Stimulated activated CD8-positive, alpha-beta memory T cell treated with anti-CD3 and anti-CD28 coated beads, Interleukin-15, amount 100 ng/mL, for 48 hours (primary cell): ENCODE results near the gene PROC.
A peak's percentile ranks its signal among the peaks of the same experiment; 100 is the strongest.

Experiments
- DNase-seq, 2 donors: peaks; one replicate each; pipeline ENCODE4 v3.0.0-alpha.2; 2020; ENCODE audit warnings: low read depth in 2 of 2

The PROC gene

DNA sequence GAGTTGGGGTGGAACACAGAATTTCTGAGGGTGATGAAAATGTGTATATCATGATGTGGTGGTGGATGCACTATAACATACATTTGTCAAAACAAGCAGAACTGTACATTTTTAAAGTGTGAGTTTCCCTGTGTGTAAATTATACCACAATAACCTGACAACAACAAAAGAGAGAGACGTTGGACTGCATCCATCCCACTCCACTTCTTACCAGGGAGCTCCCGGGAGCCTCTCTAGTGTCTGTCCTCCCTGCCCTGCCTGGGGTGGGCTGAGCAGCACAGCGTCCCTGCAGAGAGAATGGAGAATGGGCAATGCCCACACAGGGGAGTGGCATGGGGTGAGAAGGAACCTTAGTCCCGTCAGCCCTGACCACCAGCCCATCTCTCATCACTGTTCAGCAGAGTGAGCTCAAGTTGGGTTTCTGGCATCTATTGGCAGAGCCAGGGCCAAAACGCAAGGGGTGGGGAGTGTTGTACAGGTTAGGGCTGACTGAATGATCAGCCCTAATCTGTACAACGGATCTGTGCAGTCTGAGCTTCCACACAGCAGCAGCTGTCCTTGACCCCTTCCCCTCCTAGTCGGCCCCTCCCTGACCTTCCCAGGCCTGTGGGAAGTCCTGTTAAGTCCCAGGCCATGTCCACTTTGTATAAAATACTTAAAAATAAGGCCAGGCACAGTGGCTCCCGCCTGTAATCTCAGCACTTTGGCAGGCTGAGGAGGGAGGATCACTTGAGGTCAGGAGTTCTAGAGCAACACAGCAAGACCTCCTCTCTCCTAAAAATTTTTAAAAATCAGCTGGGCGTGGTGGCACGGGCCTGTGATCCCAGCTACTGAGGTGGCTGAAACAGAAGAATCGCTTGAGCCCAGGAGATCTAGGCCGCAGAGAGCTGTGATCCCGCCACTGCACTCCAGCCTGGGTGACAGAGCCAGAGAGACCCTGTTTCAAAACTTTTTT, 3.3 kb upstream of the PROC start:
- no peak for DNase-seq

DNA sequence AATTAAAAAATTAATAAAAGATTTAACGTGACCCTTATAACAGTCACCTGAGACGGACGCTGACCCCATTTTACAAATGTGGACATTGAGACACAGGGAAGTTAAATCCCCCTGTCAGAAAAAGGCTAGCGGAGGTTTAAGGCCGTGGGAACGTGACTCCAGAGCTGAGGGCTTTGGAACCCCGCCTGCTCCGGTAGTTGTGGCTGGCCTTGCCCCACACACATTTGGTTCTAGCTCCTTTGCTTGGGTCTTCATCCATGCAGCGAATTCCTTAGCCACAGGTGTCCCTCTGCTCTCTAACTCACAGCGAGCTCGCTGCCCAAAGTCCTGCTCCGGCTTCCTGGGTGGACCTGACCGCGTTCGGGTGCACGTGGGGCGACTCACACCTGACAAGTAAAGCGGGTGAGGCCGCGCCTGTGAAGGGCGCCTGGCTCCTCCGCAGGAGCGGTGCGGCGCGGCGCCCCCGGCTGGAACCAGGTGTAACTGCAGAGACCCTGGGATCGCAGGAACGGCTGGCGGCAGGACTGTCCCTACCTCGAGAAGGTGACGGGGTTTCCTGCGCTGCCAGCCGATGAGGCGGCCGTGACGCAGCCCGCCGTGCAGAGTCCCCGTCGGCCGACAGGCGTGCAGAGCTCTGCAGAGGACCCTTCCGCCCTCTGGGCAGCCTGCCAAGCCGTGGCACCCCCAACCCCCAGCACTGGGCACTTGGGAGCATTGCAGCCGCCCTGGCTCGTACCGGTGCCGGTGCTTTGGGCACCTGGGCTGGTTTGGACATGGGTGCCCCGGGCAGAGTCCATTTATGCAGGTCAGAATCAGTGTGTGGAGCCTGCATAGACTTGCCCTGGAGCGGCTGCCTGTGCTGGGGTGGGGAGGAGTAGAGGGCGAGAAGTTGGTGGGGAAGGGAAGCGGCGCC, 2.4 kb upstream of the PROC start:
- peak; percentile 76 for DNase-seq

DNA sequence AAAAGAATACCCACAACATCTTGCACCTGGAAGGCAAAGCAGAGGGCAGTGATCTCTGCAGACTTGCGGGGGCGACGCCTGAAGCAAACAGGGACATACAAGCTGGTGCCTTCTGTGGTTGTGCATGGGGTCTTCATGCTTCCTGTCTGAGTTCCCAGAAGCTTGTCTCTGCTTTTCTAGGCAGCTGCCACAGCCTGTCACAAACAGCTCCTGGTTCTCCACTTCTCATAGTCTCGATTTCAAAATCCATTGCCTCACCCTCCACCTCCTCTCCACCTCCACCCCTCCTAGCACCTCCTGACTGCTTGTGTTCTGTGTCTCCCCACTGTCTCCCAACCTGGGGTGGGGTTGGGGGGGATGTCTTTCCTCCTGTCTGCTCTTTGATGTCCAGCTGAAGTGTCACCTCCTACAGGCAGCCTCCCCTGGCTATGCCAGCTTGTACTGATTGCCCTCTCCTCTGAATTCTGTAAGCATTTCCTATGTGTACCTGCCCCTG, 1.7 kb upstream of the PROC start:
- DNase-seq, result no peak

DNA sequence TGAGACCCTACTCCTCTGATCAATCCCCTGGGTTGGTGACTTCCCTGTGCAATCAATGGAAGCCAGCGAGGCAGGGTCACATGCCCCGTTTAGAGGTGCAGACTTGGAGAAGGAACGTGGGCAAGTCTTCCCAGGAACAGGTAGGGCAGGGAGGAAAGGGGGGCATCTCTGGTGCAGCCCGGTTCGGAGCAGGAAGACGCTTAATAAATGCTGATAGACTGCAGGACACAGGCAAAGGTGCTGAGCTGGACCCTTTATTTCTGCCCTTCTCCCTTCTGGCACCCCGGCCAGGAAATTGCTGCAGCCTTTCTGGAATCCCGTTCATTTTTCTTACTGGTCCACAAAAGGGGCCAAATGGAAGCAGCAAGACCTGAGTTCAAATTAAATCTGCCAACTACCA, 821 bp upstream of the PROC start:
- no peak for DNase-seq

DNA sequence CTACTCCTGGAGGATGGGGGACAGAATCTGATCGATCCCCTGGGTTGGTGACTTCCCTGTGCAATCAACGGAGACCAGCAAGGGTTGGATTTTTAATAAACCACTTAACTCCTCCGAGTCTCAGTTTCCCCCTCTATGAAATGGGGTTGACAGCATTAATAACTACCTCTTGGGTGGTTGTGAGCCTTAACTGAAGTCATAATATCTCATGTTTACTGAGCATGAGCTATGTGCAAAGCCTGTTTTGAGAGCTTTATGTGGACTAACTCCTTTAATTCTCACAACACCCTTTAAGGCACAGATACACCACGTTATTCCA, 844 bp downstream of the PROC start:
- DNase-seq, result no peak

DNA sequence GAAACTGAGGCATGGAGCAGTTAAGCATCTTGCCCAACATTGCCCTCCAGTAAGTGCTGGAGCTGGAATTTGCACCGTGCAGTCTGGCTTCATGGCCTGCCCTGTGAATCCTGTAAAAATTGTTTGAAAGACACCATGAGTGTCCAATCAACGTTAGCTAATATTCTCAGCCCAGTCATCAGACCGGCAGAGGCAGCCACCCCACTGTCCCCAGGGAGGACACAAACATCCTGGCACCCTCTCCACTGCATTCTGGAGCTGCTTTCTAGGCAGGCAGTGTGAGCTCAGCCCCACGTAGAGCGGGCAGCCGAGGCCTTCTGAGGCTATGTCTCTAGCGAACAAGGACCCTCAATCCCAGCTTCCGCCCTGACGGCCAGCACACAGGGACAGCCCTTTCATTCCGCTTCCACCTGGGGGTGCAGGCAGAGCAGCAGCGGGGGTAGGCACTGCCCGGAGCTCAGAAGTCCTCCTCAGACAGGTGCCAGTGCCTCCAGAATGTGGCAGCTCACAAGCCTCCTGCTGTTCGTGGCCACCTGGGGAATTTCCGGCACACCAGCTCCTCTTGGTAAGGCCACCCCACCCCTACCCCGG, 1.3 kb downstream of the PROC start:
- no peak for DNase-seq

DNA sequence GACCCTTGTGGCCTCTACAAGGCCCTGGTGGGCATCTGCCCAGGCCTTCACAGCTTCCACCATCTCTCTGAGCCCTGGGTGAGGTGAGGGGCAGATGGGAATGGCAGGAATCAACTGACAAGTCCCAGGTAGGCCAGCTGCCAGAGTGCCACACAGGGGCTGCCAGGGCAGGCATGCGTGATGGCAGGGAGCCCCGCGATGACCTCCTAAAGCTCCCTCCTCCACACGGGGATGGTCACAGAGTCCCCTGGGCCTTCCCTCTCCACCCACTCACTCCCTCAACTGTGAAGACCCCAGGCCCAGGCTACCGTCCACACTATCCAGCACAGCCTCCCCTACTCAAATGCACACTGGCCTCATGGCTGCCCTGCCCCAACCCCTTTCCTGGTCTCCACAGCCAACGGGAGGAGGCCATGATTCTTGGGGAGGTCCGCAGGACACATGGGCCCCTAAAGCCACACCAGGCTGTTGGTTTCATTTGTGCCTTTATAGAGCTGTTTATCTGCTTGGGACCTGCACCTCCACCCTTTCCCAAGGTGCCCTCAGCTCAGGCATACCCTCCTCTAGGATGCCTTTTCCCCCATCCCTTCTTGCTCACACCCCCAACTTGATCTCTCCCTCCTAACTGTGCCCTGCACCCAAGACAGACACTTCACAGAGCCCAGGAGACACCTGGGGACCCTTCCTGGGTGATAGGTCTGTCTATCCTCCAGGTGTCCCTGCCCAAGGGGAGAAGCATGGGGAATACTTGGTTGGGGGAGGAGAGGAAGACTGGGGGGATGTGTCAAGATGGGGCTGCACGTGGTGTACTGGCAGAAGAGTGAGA, 2.0 kb downstream of the PROC start:
- no peak for DNase-seq

DNA sequence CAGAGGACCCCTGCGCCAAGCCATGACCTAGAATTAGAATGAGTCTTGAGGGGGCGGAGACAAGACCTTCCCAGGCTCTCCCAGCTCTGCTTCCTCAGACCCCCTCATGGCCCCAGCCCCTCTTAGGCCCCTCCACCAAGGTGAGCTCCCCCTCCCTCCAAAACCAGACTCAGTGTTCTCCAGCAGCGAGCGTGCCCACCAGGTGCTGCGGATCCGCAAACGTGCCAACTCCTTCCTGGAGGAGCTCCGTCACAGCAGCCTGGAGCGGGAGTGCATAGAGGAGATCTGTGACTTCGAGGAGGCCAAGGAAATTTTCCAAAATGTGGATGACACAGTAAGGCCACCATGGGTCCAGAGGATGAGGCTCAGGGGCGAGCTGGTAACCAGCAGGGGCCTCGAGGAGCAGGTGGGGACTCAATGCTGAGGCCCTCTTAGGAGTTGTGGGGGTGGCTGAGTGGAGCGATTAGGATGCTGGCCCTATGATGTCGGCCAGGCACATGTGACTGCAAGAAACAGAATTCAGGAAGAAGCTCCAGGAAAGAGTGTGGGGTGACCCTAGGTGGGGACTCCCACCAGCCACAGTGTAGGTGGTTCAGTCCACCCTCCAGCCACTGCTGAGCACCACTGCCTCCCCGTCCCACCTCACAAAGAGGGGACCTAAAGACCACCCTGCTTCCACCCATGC, 3.0 kb downstream of the PROC start:
- no peak for DNase-seq

DNA sequence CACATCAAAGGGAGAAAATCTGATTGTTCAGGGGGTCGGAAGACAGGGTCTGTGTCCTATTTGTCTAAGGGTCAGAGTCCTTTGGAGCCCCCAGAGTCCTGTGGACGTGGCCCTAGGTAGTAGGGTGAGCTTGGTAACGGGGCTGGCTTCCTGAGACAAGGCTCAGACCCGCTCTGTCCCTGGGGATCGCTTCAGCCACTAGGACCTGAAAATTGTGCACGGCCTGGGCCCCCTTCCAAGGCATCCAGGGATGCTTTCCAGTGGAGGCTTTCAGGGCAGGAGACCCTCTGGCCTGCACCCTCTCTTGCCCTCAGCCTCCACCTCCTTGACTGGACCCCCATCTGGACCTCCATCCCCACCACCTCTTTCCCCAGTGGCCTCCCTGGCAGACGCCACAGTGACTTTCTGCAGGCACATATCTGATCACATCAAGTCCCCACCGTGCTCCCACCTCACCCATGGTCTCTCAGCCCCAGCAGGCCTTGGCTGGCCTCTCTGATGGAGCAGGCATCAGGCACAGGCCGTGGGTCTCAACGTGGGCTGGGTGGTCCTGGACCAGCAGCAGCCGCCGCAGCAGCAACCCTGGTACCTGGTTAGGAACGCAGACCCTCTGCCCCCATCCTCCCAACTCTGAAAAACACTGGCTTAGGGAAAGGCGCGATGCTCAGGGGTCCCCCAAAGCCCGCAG, 3.8 kb downstream of the PROC start:
- DNase-seq, result no peak

DNA sequence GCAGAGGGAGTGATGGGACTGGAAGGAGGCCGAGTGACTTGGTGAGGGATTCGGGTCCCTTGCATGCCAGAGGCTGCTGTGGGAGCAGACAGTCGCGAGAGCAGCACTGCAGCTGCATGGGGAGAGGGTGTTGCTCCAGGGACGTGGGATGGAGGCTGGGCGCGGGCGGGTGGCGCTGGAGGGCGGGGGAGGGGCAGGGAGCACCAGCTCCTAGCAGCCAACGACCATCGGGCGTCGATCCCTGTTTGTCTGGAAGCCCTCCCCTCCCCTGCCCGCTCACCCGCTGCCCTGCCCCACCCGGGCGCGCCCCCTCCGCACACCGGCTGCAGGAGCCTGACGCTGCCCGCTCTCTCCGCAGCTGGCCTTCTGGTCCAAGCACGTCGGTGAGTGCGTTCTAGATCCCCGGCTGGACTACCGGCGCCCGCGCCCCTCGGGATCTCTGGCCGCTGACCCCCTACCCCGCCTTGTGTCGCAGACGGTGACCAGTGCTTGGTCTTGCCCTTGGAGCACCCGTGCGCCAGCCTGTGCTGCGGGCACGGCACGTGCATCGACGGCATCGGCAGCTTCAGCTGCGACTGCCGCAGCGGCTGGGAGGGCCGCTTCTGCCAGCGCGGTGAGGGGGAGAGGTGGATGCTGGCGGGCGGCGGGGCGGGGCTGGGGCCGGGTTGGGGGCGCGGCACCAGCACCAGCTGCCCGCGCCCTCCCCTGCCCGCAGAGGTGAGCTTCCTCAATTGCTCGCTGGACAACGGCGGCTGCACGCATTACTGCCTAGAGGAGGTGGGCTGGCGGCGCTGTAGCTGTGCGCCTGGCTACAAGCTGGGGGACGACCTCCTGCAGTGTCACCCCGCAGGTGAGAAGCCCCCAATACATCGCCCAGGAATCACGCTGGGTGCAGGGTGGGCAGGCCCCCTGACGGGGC, 4.6 kb downstream of the PROC start:
- no peak for DNase-seq

DNA sequence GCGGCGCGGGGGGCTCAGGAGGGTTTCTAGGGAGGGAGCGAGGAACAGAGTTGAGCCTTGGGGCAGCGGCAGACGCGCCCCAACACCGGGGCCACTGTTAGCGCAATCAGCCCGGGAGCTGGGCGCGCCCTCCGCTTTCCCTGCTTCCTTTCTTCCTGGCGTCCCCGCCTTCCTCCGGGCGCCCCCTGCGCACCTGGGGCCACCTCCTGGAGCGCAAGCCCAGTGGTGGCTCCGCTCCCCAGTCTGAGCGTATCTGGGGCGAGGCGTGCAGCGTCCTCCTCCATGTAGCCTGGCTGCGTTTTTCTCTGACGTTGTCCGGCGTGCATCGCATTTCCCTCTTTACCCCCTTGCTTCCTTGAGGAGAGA, 5.2 kb downstream of the PROC start:
- no peak for DNase-seq

DNA sequence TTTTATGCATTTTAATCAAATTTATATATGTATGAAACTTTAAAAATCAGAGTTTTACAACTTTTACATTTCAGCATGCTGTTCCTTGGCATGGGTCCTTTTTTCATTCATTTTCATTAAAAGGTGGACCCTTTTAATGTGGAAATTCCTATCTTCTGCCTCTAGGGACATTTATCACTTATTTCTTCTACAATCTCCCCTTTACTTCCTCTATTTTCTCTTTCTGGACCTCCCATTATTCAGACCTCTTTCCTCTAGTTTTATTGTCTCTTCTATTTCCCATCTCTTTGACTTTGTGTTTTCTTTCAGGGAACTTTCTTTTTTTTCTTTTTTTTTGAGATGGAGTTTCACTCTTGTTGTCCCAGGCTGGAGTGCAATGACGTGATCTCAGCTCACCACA, 5.7 kb downstream of the PROC start:
- DNase-seq, result no peak

DNA sequence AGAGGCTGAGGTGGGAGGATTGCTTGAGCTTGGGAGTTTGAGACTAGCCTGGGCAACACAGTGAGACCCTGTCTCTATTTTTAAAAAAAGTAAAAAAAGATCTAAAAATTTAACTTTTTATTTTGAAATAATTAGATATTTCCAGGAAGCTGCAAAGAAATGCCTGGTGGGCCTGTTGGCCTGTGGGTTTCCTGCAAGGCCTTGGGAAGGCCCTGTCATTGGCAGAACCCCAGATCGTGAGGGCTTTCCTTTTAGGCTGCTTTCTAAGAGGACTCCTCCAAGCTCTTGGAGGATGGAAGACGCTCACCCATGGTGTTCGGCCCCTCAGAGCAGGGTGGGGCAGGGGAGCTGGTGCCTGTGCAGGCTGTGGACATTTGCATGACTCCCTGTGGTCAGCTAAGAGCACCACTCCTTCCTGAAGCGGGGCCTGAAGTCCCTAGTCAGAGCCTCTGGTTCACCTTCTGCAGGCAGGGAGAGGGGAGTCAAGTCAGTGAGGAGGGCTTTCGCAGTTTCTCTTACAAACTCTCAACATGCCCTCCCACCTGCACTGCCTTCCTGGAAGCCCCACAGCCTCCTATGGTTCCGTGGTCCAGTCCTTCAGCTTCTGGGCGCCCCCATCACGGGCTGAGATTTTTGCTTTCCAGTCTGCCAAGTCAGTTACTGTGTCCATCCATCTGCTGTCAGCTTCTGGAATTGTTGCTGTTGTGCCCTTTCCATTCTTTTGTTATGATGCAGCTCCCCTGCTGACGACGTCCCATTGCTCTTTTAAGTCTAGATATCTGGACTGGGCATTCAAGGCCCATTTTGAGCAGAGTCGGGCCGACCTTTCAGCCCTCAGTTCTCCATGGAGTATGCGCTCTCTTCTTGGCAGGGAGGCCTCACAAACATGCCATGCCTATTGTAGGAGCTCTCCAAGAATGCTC, 6.6 kb downstream of the PROC start:
- DNase-seq, result no peak

DNA sequence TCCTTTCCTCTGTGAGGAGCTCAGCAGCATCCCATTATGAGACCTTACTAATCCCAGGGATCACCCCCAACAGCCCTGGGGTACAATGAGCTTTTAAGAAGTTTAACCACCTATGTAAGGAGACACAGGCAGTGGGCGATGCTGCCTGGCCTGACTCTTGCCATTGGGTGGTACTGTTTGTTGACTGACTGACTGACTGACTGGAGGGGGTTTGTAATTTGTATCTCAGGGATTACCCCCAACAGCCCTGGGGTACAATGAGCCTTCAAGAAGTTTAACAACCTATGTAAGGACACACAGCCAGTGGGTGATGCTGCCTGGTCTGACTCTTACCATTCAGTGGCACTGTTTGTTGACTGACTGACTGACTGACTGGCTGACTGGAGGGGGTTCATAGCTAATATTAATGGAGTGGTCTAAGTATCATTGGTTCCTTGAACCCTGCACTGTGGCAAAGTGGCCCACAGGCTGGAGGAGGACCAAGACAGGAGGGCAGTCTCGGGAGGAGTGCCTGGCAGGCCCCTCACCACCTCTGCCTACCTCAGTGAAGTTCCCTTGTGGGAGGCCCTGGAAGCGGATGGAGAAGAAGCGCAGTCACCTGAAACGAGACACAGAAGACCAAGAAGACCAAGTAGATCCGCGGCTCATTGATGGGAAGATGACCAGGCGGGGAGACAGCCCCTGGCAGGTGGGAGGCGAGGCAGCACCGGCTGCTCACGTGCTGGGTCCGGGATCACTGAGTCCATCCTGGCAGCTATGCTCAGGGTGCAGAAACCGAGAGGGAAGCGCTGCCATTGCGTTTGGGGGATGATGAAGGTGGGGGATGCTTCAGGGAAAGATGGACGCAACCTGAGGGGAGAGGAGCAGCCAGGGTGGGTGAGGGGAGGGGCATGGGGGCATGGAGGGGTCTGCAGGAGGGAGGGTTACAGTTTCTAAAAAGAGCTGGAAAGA, 7.6 kb downstream of the PROC start:
- no peak for DNase-seq

DNA sequence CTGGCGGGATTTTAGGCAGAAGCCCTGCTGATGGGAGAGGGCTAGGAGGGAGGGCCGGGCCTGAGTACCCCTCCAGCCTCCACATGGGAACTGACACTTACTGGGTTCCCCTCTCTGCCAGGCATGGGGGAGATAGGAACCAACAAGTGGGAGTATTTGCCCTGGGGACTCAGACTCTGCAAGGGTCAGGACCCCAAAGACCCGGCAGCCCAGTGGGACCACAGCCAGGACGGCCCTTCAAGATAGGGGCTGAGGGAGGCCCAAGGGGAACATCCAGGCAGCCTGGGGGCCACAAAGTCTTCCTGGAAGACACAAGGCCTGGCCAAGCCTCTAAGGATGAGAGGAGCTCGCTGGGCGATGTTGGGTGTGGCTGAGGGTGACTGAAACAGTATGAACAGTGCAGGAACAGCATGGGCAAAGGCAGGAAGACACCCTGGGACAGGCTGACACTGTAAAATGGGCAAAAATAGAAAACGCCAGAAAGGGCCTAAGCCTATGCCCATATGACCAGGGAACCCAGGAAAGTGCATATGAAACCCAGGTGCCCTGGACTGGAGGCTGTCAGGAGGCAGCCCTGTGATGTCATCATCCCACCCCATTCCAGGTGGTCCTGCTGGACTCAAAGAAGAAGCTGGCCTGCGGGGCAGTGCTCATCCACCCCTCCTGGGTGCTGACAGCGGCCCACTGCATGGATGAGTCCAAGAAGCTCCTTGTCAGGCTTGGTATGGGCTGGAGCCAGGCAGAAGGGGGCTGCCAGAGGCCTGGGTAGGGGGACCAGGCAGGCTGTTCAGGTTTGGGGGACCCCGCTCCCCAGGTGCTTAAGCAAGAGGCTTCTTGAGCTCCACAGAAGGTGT, 8.5 kb downstream of the PROC start:
- DNase-seq, result no peak
